ENCODE data around the gene FRK. TPM values are rescaled to one million over a fixed set of nuclear protein-coding genes. Genes with fewer than 3 reads are reported as not detected.

Gene FRK
- under 0.01 TPM for total RNA-seq

GRCh38 chr6:116060572-116061283, at the start of gene FRK:
FRK (minus strand) TSS chr6:116060891; CDS start chr6:116060311, 580 bp downstream.
- DNase-seq (ENCODE audit: low read depth in 2 of 3, low spot score in 2 of 3): no peak

- no peak for DNase-seq (ENCODE audit: low read depth in 2 of 3, low spot score in 2 of 3)
Observed at GRCh38 chr6:116108836-116109235, 48.1 kb upstream of the FRK start.

- no peak for DNase-seq (ENCODE audit: low read depth in 2 of 3, low spot score in 2 of 3)
Observed at GRCh38 chr6:116106146-116106545, 45.5 kb upstream of the FRK start.

GRCh38 chr6:116105247-116105646, 44.6 kb upstream of the FRK start:
- DNase-seq (ENCODE audit: low read depth in 2 of 3, low spot score in 2 of 3): no peak

- no peak for DNase-seq (ENCODE audit: low read depth in 2 of 3, low spot score in 2 of 3)
Observed at GRCh38 chr6:116104636-116105035, 43.9 kb upstream of the FRK start.

- no peak for DNase-seq (ENCODE audit: low read depth in 2 of 3, low spot score in 2 of 3)
Observed at GRCh38 chr6:116102873-116103272, 42.2 kb upstream of the FRK start.

GRCh38 chr6:116101790-116102189, 41.1 kb upstream of the FRK start:
- DNase-seq (ENCODE audit: low read depth in 2 of 3, low spot score in 2 of 3): no peak

- DNase-seq (ENCODE audit: low read depth in 2 of 3, low spot score in 2 of 3): no peak
Observed at GRCh38 chr6:116101302-116101718, 40.6 kb upstream of the FRK start.

GRCh38 chr6:116100419-116101301, 40.0 kb upstream of the FRK start, which contains the start of gene NT5DC1:
NT5DC1 (plus strand) TSS chr6:116100853; CDS start chr6:116100931, 78 bp downstream.
- DNase-seq (ENCODE audit: low read depth in 2 of 3, low spot score in 2 of 3): peak; percentile 66 to 87 (median 83)

- no peak for DNase-seq (ENCODE audit: low read depth in 2 of 3, low spot score in 2 of 3)
Observed at GRCh38 chr6:116099036-116099435, 38.3 kb upstream of the FRK start.

- peak in 1 of 3 donors; percentile 56 for DNase-seq (ENCODE audit: low read depth in 2 of 3, low spot score in 2 of 3)
Observed at GRCh38 chr6:116096979-116097816, 36.5 kb upstream of the FRK start.

- peak in 1 of 3 donors; percentile 28 for DNase-seq (ENCODE audit: low read depth in 2 of 3, low spot score in 2 of 3)
Observed at GRCh38 chr6:116096048-116096759, 35.5 kb upstream of the FRK start.

- DNase-seq (ENCODE audit: low read depth in 2 of 3, low spot score in 2 of 3): no peak
Observed at GRCh38 chr6:116094041-116094440, 33.4 kb upstream of the FRK start.

- DNase-seq (ENCODE audit: low read depth in 2 of 3, low spot score in 2 of 3): no peak
Observed at GRCh38 chr6:116090251-116090650, 29.6 kb upstream of the FRK start.

- no peak for DNase-seq (ENCODE audit: low read depth in 2 of 3, low spot score in 2 of 3)
Observed at GRCh38 chr6:116088946-116089345, 28.3 kb upstream of the FRK start.

- DNase-seq (ENCODE audit: low read depth in 2 of 3, low spot score in 2 of 3): no peak
Observed at GRCh38 chr6:116087437-116088027, 26.8 kb upstream of the FRK start.

GRCh38 chr6:116084284-116084683, 23.6 kb upstream of the FRK start:
- no peak for DNase-seq (ENCODE audit: low read depth in 2 of 3, low spot score in 2 of 3)

- DNase-seq (ENCODE audit: low read depth in 2 of 3, low spot score in 2 of 3): no peak
Observed at GRCh38 chr6:116083052-116083451, 22.4 kb upstream of the FRK start.

- DNase-seq (ENCODE audit: low read depth in 2 of 3, low spot score in 2 of 3): no peak
Observed at GRCh38 chr6:116078945-116079344, 18.3 kb upstream of the FRK start.

GRCh38 chr6:116078522-116078921, 17.8 kb upstream of the FRK start:
- no peak for DNase-seq (ENCODE audit: low read depth in 2 of 3, low spot score in 2 of 3)

Measured in hematopoietic multipotent progenitor cell (in vitro differentiated cells).